K562 (cell line): Measurements from ENCODE around the gene PTGR3.

ENCODE experiments used
- BRCA1 ChIP-seq, 2 experiments: fragments of 450-650 bp in 1 of 2; sonication (generic) in 1 of 2; formaldehyde crosslinking in 1 of 2; IDR thresholded peaks; 2 replicates each; pipeline versions ENCODE4 v1.5.0 to v1.6.1; 2017 to 2020; ENCODE audit warnings: mild to moderate bottlenecking in 1 of 2, missing genetic modification reagents in 1 of 2
- CREB1 ChIP-seq, 2 experiments: sonication (generic) in 1 of 2; formaldehyde crosslinking in 1 of 2; IDR thresholded peaks; 2 replicates each; pipeline versions ENCODE4 v1.6.1 to v1.8.0; 2012 to 2022; ENCODE audit warnings: inconsistent platforms in 1 of 2, mild to moderate bottlenecking in 1 of 2, missing genetic modification reagents in 1 of 2, moderate library complexity in 1 of 2
- NFATC3 ChIP-seq: fragments of 450-650 bp; IDR thresholded peaks from 2 replicates; pipeline ENCODE4 v1.6.1; 2017; ENCODE audit warnings: mild to moderate bottlenecking
- POLR2A ChIP-seq: fragments of 450-650 bp; conservative IDR thresholded peaks from 2 replicates; pipeline ENCODE4 v1.6.1; 2016
- POLR2AphosphoS5 ChIP-seq: IDR thresholded peaks from 2 replicates; pipeline ENCODE4 v1.6.1; 2011; ENCODE audit warnings: mild to moderate bottlenecking, low read depth, low read length, moderate library complexity; ENCODE audit not compliant: control insufficient read depth, insufficient read depth
- SAP30 ChIP-seq: fragments of 200-600 bp; sonication (generic); IDR thresholded peaks from 2 replicates; pipeline ENCODE4 v1.6.1; 2012; ENCODE audit warnings: borderline replicate concordance, low read depth, mild to moderate bottlenecking, moderate library complexity, low read length, control low read depth, inconsistent platforms; ENCODE audit not compliant: insufficient read depth, poor library complexity, severe bottlenecking
- SRF ChIP-seq, 2 experiments: fragments of 250-450, 450-650 bp in 1 of 2; sonication (Bioruptor Pico) in 1 of 2; sonication (generic) in 1 of 2; formaldehyde crosslinking; IDR thresholded peaks; 2 replicates each; pipeline versions ENCODE4 v1.5.0 to v1.5.1; 2020 to 2022; ENCODE audit warnings: mild to moderate bottlenecking in 1 of 2, missing genetic modification reagents in 1 of 2
- TRIM24 ChIP-seq, 2 experiments: fragments of 450-650 bp; IDR thresholded peaks; 2 replicates each; pipeline ENCODE4 v1.6.1; 2016
- ZNF507 ChIP-seq: conservative IDR thresholded peaks from 2 replicates; pipeline ENCODE4 v1.6.1; 2017; ENCODE audit warnings: missing genetic modification characterization, missing compliant biosample characterization
- TF ChIP-seq, protein P1 (sequence below), 3 experiments: IDR thresholded peaks in 2 of 3; conservative IDR thresholded peaks in 1 of 3; 2 replicates each; pipeline ENCODE4 v1.5.1; 2011 to 2012; ENCODE audit warnings: low read length in 3 of 3, mild to moderate bottlenecking in 3 of 3, control low read depth in 2 of 3, improper control_type of control experiment in 1 of 3, inconsistent platforms in 1 of 3, low read depth in 1 of 3, mixed read lengths in 1 of 3, moderate library complexity in 1 of 3; ENCODE audit not compliant: insufficient read depth in 2 of 3
- TF ChIP-seq, protein P2 (sequence below): IDR thresholded peaks from 2 replicates; pipeline ENCODE4 v1.6.1; 2016; ENCODE audit warnings: missing genetic modification characterization, missing compliant biosample characterization
- TF ChIP-seq, protein P3 (sequence below): sonication (generic); formaldehyde crosslinking; IDR thresholded peaks from 2 replicates; pipeline ENCODE4 v1.8.1; 2022; ENCODE audit warnings: missing genetic modification reagents
- TF ChIP-seq, protein P4 (sequence below): conservative IDR thresholded peaks from 2 replicates; pipeline ENCODE4 v1.6.1; 2011; ENCODE audit warnings: low read depth, mild to moderate bottlenecking, low read length; ENCODE audit not compliant: control insufficient read depth

DNA sequence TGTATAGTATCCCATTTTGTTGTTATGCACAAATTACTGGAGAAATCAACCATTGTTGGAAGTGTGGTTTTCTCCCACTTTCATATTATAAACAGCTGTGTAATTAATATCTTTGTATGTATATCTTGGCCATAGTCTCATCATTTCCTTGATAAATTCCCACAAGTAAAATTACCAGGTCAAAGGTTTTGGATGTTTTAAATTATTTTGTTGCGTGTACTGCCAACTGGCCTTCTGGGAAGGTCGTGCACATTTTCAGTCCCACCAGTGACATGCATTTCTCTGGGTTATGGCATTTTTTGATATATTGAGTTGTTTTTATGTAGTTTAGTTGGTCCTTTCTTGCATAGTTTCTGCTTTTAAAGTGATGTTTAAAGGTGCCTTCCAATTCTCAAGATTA is 43.2 kb upstream of the PTGR3 start:
- no peak for TF ChIP-seq POLR2A
- TF ChIP-seq, protein P1, sequence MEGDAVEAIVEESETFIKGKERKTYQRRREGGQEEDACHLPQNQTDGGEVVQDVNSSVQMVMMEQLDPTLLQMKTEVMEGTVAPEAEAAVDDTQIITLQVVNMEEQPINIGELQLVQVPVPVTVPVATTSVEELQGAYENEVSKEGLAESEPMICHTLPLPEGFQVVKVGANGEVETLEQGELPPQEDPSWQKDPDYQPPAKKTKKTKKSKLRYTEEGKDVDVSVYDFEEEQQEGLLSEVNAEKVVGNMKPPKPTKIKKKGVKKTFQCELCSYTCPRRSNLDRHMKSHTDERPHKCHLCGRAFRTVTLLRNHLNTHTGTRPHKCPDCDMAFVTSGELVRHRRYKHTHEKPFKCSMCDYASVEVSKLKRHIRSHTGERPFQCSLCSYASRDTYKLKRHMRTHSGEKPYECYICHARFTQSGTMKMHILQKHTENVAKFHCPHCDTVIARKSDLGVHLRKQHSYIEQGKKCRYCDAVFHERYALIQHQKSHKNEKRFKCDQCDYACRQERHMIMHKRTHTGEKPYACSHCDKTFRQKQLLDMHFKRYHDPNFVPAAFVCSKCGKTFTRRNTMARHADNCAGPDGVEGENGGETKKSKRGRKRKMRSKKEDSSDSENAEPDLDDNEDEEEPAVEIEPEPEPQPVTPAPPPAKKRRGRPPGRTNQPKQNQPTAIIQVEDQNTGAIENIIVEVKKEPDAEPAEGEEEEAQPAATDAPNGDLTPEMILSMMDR (IDR thresholded peaks at IDR 0.05 in 2 of 3, conservative IDR thresholded peaks at IDR 0.05 in 1 of 3; ENCODE audit: insufficient read depth in 2 of 3, low read depth in 1 of 3, low read length in 3 of 3) = no peak
- no peak for TF ChIP-seq TRIM24 (IDR thresholded peaks at IDR 0.05)
- TF ChIP-seq SAP30 = no peak
- no peak for TF ChIP-seq CREB1 (IDR thresholded peaks at IDR 0.05)
- no peak for TF ChIP-seq CREB1 (CRISPR knock-in tag; IDR thresholded peaks at IDR 0.05)
- TF ChIP-seq, protein P2, sequence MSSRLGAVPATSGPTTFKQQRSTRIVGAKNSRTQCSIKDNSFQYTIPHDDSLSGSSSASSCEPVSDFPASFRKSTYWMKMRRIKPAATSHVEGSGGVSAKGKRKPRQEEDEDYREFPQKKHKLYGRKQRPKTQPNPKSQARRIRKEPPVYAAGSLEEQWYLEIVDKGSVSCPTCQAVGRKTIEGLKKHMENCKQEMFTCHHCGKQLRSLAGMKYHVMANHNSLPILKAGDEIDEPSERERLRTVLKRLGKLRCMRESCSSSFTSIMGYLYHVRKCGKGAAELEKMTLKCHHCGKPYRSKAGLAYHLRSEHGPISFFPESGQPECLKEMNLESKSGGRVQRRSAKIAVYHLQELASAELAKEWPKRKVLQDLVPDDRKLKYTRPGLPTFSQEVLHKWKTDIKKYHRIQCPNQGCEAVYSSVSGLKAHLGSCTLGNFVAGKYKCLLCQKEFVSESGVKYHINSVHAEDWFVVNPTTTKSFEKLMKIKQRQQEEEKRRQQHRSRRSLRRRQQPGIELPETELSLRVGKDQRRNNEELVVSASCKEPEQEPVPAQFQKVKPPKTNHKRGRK (tag) = no peak
- TF ChIP-seq NFATC3 = no peak
- TF ChIP-seq BRCA1 (IDR thresholded peaks at IDR 0.05) = no peak
- TF ChIP-seq BRCA1 (CRISPR knock-in tag; IDR thresholded peaks at IDR 0.05) = no peak
- no peak for TF ChIP-seq POLR2AphosphoS5
- TF ChIP-seq, protein P3, sequence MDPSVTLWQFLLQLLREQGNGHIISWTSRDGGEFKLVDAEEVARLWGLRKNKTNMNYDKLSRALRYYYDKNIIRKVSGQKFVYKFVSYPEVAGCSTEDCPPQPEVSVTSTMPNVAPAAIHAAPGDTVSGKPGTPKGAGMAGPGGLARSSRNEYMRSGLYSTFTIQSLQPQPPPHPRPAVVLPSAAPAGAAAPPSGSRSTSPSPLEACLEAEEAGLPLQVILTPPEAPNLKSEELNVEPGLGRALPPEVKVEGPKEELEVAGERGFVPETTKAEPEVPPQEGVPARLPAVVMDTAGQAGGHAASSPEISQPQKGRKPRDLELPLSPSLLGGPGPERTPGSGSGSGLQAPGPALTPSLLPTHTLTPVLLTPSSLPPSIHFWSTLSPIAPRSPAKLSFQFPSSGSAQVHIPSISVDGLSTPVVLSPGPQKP (CRISPR knock-in tag) = no peak
- no peak for TF ChIP-seq SRF (CRISPR knock-in tag; IDR thresholded peaks at IDR 0.05)
- TF ChIP-seq, protein P4, sequence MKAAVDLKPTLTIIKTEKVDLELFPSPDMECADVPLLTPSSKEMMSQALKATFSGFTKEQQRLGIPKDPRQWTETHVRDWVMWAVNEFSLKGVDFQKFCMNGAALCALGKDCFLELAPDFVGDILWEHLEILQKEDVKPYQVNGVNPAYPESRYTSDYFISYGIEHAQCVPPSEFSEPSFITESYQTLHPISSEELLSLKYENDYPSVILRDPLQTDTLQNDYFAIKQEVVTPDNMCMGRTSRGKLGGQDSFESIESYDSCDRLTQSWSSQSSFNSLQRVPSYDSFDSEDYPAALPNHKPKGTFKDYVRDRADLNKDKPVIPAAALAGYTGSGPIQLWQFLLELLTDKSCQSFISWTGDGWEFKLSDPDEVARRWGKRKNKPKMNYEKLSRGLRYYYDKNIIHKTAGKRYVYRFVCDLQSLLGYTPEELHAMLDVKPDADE = no peak
- no peak for TF ChIP-seq ZNF507 (tag)
